Esophagus muscularis mucosa (tissue), 4 donors: ENCODE results near the gene CCDC77. TPM values are rescaled to one million over a fixed set of nuclear protein-coding genes. Genes with fewer than 3 reads are reported as not detected.
"Not testable (repeated sequence)": the region's sequence is repeated elsewhere in the genome, so short reads cannot be mapped to it uniquely, and the experiment has no call there.

Source experiments
- DNase-seq: peaks from one replicate; pipeline ENCODE4 v3.0.0-alpha.2; 2017; ENCODE audit errors: extremely low spot score
- H3K27ac ChIP-seq, 4 donors: fragments of 200-600 bp; sonication (generic); replicated peaks in 1 of 4; 1 replicate in 3 of 4; 2 replicates in 1 of 4; pipeline ENCODE4 v1.5.1; 2016 to 2019; ENCODE audit warnings: mild to moderate bottlenecking in 1 of 4
- H3K27me3 ChIP-seq, 4 donors: fragments of 200-600 bp; sonication (generic); one replicate each; pipeline versions ENCODE4 v1.5.1 to v1.6.0; 2016 to 2019
- H3K36me3 ChIP-seq, 4 donors: fragments of 200-600 bp; sonication (generic); one replicate each; pipeline ENCODE4 v1.5.1; 2016 to 2019
- H3K4me1 ChIP-seq, 4 donors: fragments of 200-600 bp; sonication (generic); one replicate each; pipeline ENCODE4 v1.5.1; 2016 to 2019
- H3K4me3 ChIP-seq, 4 donors: fragments of 200-600 bp; sonication (generic); 1 replicate in 2 of 4; 2 replicates in 2 of 4; pipeline ENCODE4 v1.5.1; 2016 to 2019; ENCODE audit warnings: mild to moderate bottlenecking in 4 of 4, moderate library complexity in 1 of 4
- H3K9me3 ChIP-seq, 4 donors: fragments of 200-600 bp; sonication (generic); 1 replicate in 3 of 4; 2 replicates in 1 of 4; pipeline ENCODE4 v1.5.1; 2016 to 2019
- CTCF ChIP-seq, 3 experiments: fragments of 200-600 bp in 2 of 3; fragments of 450-650 bp in 1 of 3; sonication (generic) in 2 of 3; IDR thresholded peaks; one replicate each; pipeline ENCODE4 v1.5.1; 2017 to 2019; ENCODE audit warnings: antibody characterized with exemption in 3 of 3, mild to moderate bottlenecking in 2 of 3, moderate library complexity in 1 of 3
- EP300 ChIP-seq: sonication (generic); formaldehyde crosslinking; IDR thresholded peaks from one replicate; pipeline ENCODE4 v1.6.1; 2017; ENCODE audit warnings: antibody characterized with exemption
- POLR2A ChIP-seq: fragments of 450-650 bp; IDR thresholded peaks from one replicate; pipeline ENCODE4 v1.6.1; 2017; ENCODE audit warnings: antibody characterized with exemption, moderate library complexity, mild to moderate bottlenecking, low read depth
- POLR2AphosphoS5 ChIP-seq, 2 donors: sonication (generic); formaldehyde crosslinking; IDR thresholded peaks; one replicate each; pipeline ENCODE4 v1.6.1; 2017; ENCODE audit warnings: antibody characterized with exemption in 2 of 2
- WGBS: methylation state at CpG from one replicate; pipeline ENCODE4 v1.1.5; 2018; 5-methylcytosine and 5-hydroxymethylcytosine counted together
- intact Hi-C: fragments of 100-400 bp; cut with DNase I; formaldehyde crosslinking; loops from one replicate; pipeline ENCODE4 v1.15.1; 2023
- total RNA-seq, 4 donors: library from RNA; depleted of rRNA; stranded (reverse); fragments of >200 nt; gene quantifications; one replicate each; pipeline versions ENCODE4 v1.1.0 to v1.2.1, GENCODE V29; 2016

CCDC77 gene
- total RNA-seq, 4 donors from 2014 or later, result 3.8 to 7.1 (median 5.0) TPM

GRCh38 chr12:418432-418831 is 17.0 kb downstream of the CCDC77 start:
- Histone ChIP-seq H3K4me1 (no peaks in the 10 kb centered on the region), H3K9me3 (no peaks in the 10 kb centered on the region), H3K4me3 (no peak overlapping the region), H3K27ac (no peak overlapping the region), H3K36me3 (peaks cover 5 to 49% (median 28%) of the 10 kb centered on the region in 4 donors), H3K27me3 (no peaks in the 10 kb centered on the region)
- no peak for DNase-seq
- intact Hi-C loops, result no loop called here
- TF ChIP-seq POLR2AphosphoS5 (IDR thresholded peaks at IDR 0.05) (no peak), CTCF (IDR thresholded peaks at IDR 0.05) (no peak), EP300 (no peak), POLR2A (no peak)
- 93% methylated on average over 5 of the region's 6 CpGs for WGBS

- no peaks in the 10 kb centered on the region for H3K4me1 ChIP-seq
- TF ChIP-seq POLR2A (no peak), EP300 (no peak), POLR2AphosphoS5 (IDR thresholded peaks at IDR 0.05) (no peak), CTCF (IDR thresholded peaks at IDR 0.05) (no peak)
- H3K27ac ChIP-seq, result no peak overlapping the region
- DNase-seq, result no peak
- H3K27me3 ChIP-seq, result no peaks in the 10 kb centered on the region
- no peak overlapping the region for H3K4me3 ChIP-seq
- intact Hi-C loops, result no loop called here
- H3K36me3 ChIP-seq, result peaks cover 0 to 41% (median 19%) of the 10 kb centered on the region in 4 donors
- 86% methylated on average over 3 of the region's 3 CpGs for WGBS
- H3K9me3 ChIP-seq, result no peaks in the 10 kb centered on the region
These were observed 21.1 kb downstream of the CCDC77 start for GRCh38 chr12:422526-422925.

GRCh38 chr12:435737-436136 is 34.3 kb downstream of the CCDC77 start:
- H3K4me1 ChIP-seq, H3K27ac ChIP-seq, H3K4me3 ChIP-seq, intact Hi-C loops, DNase-seq, H3K9me3 ChIP-seq, H3K27me3 ChIP-seq: not testable (repeated sequence)
- peaks cover 29 to 91% (median 36%) of the 10 kb centered on the region in 4 donors for H3K36me3 ChIP-seq
- WGBS, result 100% methylated on average over 2 of the region's 2 CpGs

- WGBS, result 57% methylated on average over 16 of the region's 16 CpGs
- TF ChIP-seq POLR2A (no peak), POLR2AphosphoS5 (IDR thresholded peaks at IDR 0.05) (no peak), CTCF (IDR thresholded peaks at IDR 0.05) (peak; percentile 75 to 82 (median 82))
- Histone ChIP-seq H3K36me3 (peaks cover 0 to 35% (median 8%) of the 10 kb centered on the region in 4 donors), H3K4me3 (no peak overlapping the region), H3K27me3 (peaks cover 0 to 15% (median 0%) of the 10 kb centered on the region in 4 donors), H3K27ac (no peak overlapping the region), H3K4me1 (no peaks in the 10 kb centered on the region), H3K9me3 (no peaks in the 10 kb centered on the region)
- DNase-seq, result no peak
- intact Hi-C loops, result no loop called here
These were observed 40.9 kb downstream of the CCDC77 start for GRCh38 chr12:442235-442884.

- intact Hi-C loops, result no loop called here
- no peaks in the 10 kb centered on the region for H3K36me3 ChIP-seq
- H3K27me3 ChIP-seq, result peaks cover 0 to 53% (median 7%) of the 10 kb centered on the region in 4 donors
- 93% methylated on average over 1 of the region's 1 CpG for WGBS
- no peak for DNase-seq
- no peak overlapping the region for H3K4me3 ChIP-seq
- H3K4me1 ChIP-seq, result no peaks in the 10 kb centered on the region
- TF ChIP-seq EP300 (no peak), CTCF (IDR thresholded peaks at IDR 0.05) (no peak), POLR2A (no peak), POLR2AphosphoS5 (IDR thresholded peaks at IDR 0.05) (no peak)
- no peaks in the 10 kb centered on the region for H3K9me3 ChIP-seq
- no peak overlapping the region for H3K27ac ChIP-seq
These were observed 45.7 kb downstream of the CCDC77 start for GRCh38 chr12:447141-447540.
